Globus pallidus (tissue), 1 donor: ENCODE results near the gene SPOCK1.

Experiments
- DNase-seq: peaks from one replicate; pipeline ENCODE4 v3.0.0-alpha.2; 2015; ENCODE audit warnings: low spot score

Gene SPOCK1

DNA sequence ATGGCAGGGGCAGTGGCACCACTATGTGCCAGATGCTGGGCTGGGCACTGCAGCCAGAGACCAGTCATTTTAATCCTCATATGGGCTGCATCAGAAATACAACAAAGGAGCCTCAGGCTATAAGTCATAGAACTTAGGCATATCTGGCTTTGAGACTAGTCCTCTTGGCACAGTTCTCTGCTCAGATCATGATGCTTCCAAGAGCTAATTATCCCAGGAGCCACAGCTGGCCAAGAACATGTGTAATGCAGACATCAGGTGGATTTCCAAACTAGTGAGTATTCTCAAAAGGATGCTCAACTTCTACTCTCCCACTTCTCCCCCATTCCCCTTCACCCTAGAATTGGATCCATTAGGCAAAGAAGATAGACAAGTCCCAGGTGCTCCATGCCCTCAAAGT lies 571.6 kb downstream of the SPOCK1 start:
- no peak for DNase-seq

DNA sequence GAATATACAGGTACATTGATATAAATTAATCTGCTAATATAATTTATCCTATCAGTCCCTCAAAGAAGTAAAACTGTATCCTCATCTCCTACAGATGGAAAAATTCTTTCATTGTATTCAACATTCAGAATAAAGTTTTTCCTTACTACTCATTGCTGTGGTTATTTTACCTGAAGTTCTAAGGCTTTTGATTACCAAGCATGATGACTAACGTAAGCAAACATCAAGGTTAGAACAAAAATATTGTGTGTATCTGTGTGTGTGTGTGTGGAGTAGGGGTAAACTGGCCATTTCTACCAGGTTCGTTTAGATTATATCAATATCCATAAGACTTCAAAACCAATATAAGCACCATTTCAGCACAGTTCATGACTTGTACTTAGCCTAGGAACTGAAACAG lies 573.1 kb downstream of the SPOCK1 start:
- DNase-seq: no peak
